SK-N-SH (cell line): ENCODE data around the gene FBXO10. TPM values are rescaled to one million over a fixed set of nuclear protein-coding genes. Genes with fewer than 3 reads are reported as not detected.

ENCODE experiments used
- CTCF ChIA-PET: fragments of 300-600, 350-600 bp; formaldehyde crosslinking; extraction: SDS; loops from one replicate; lab custom pipeline; 2021; lab: Yijun Ruan, JAX
- POLR2A ChIA-PET: fragments of 350-600 bp; sonication (Branson Sonifier 250); formaldehyde crosslinking; extraction: SDS; loops from one replicate; lab custom pipeline; 2020; ENCODE audit warnings: antibody characterized with exemption, inconsistent platforms; lab: Yijun Ruan, JAX
- DNase-seq: peaks from one replicate; pipeline ENCODE4 v3.0.0; 2012
- H2AFZ ChIP-seq: fragments of 200-600 bp; sonication (generic); 2 replicates; pipeline ENCODE4 v1.8.1; 2016; ENCODE audit warnings: antibody characterized with exemption, mild to moderate bottlenecking, low read depth
- H3F3A ChIP-seq: fragments of 200-600 bp; sonication (generic); replicated peaks from 2 replicates; pipeline ENCODE3; 2016; ENCODE audit warnings: antibody characterized with exemption, mild to moderate bottlenecking; ENCODE audit not compliant: insufficient read depth
- H3K27ac ChIP-seq, 2 experiments: fragments of 200-500 bp in 1 of 2; fragments of 200-600 bp in 1 of 2; sonication (Bioruptor generic) in 1 of 2; sonication (generic), shearing (Covaris generic) in 1 of 2; 2 replicates each; pipeline versions ENCODE4 v1.5.1 to v1.6.1; 2014 to 2016; ENCODE audit warnings: low read depth in 2 of 2, inconsistent platforms in 1 of 2, low read length in 1 of 2, mild to moderate bottlenecking in 1 of 2, mixed read lengths in 1 of 2
- H3K27me3 ChIP-seq: fragments of 200-600 bp; sonication (generic), shearing (Covaris generic); 2 replicates; pipeline ENCODE4 v1.6.1; 2016; ENCODE audit warnings: mixed run types; ENCODE audit not compliant: insufficient read depth
- H3K36me3 ChIP-seq, 2 experiments: fragments of 200-500 bp in 1 of 2; fragments of 200-600 bp in 1 of 2; sonication (Bioruptor generic) in 1 of 2; sonication (generic) in 1 of 2; replicated peaks in 1 of 2; 2 replicates each; pipeline versions ENCODE3 to v1.5.1; 2014 to 2016; ENCODE audit warnings: low read length in 1 of 2, mild to moderate bottlenecking in 1 of 2; ENCODE audit not compliant: insufficient read depth in 2 of 2, control insufficient read depth in 1 of 2
- H3K4me1 ChIP-seq, 2 experiments: fragments of 200-500 bp in 1 of 2; fragments of 200-600 bp in 1 of 2; sonication (Bioruptor generic) in 1 of 2; sonication (generic), shearing (Covaris generic) in 1 of 2; 2 replicates each; pipeline versions ENCODE4 v1.5.1 to v1.6.1; 2014 to 2016; ENCODE audit warnings: low read depth in 1 of 2, low read length in 1 of 2, mixed run types in 1 of 2; ENCODE audit not compliant: insufficient read depth in 2 of 2, control insufficient read depth in 1 of 2
- H3K4me2 ChIP-seq: fragments of 200-600 bp; sonication (generic), shearing (Covaris generic); 2 replicates; pipeline ENCODE4 v1.6.1; 2017; ENCODE audit warnings: mixed run types
- H3K4me3 ChIP-seq, 2 experiments: fragments of 200-500 bp in 1 of 2; fragments of 200-600 bp in 1 of 2; sonication (Bioruptor generic) in 1 of 2; sonication (generic), shearing (Covaris generic) in 1 of 2; 2 replicates each; pipeline versions ENCODE4 v1.5.1 to v1.8.1; 2014 to 2016; ENCODE audit warnings: low read depth in 2 of 2, inconsistent platforms in 1 of 2, low read length in 1 of 2, mild to moderate bottlenecking in 1 of 2, mixed read lengths in 1 of 2, moderate library complexity in 1 of 2
- H3K79me2 ChIP-seq: fragments of 200-600 bp; sonication (generic); 2 replicates; pipeline ENCODE4 v1.8.1; 2017; ENCODE audit warnings: mild to moderate bottlenecking; ENCODE audit not compliant: insufficient read depth
- H3K9ac ChIP-seq: fragments of 200-600 bp; sonication (generic); 2 replicates; pipeline ENCODE4 v1.6.1; 2017; ENCODE audit warnings: mixed run types
- H3K9me2 ChIP-seq: fragments of 200-600 bp; sonication (generic); 2 replicates; pipeline ENCODE4 v1.6.1; 2017; ENCODE audit warnings: mixed run types
- H3K9me3 ChIP-seq: fragments of 200-600 bp; sonication (generic); 2 replicates; pipeline ENCODE4 v1.6.1; 2017; ENCODE audit warnings: mixed run types, mild to moderate bottlenecking, moderate library complexity
- H4K20me1 ChIP-seq: fragments of 200-600 bp; sonication (generic); 2 replicates; pipeline ENCODE4 v1.6.1; 2017; ENCODE audit warnings: mild to moderate bottlenecking, mixed run types; ENCODE audit not compliant: insufficient read depth
- ELF1 ChIP-seq: IDR thresholded peaks from 2 replicates; pipeline ENCODE4 v1.4.0; 2012
- EP300 ChIP-seq, 2 experiments: IDR thresholded peaks; 2 replicates each; pipeline versions ENCODE4 v1.4.0 to v1.6.1; 2012; ENCODE audit warnings: borderline replicate concordance in 1 of 2, low read depth in 1 of 2, low read length in 1 of 2
- FOSL2 ChIP-seq: IDR thresholded peaks from 2 replicates; pipeline ENCODE4 v1.4.0; 2012; ENCODE audit warnings: low read depth, mild to moderate bottlenecking, moderate library complexity, borderline replicate concordance
- FOXJ3 ChIP-seq: sonication (generic); formaldehyde crosslinking; IDR thresholded peaks from 2 replicates; pipeline ENCODE4 v1.5.1; 2020; ENCODE audit warnings: mild to moderate bottlenecking, missing genetic modification reagents
- FOXM1 ChIP-seq: IDR thresholded peaks from 2 replicates; pipeline ENCODE4 v1.4.0; 2012; ENCODE audit warnings: low read depth, mild to moderate bottlenecking
- GATA2 ChIP-seq: sonication (generic); formaldehyde crosslinking; IDR thresholded peaks from 2 replicates; pipeline ENCODE4 v1.5.0; 2020; ENCODE audit warnings: mild to moderate bottlenecking, missing genetic modification reagents
- JUND ChIP-seq: IDR thresholded peaks from 2 replicates; pipeline ENCODE4 v1.4.0; 2012
- MEF2A ChIP-seq: IDR thresholded peaks from 2 replicates; pipeline ENCODE4 v1.4.0; 2012; ENCODE audit warnings: low read depth, borderline replicate concordance
- NFIC ChIP-seq: IDR thresholded peaks from 2 replicates; pipeline ENCODE4 v1.4.0; 2012; ENCODE audit warnings: borderline replicate concordance
- NRF1 ChIP-seq: IDR thresholded peaks from 2 replicates; pipeline ENCODE4 v1.6.1; 2012; ENCODE audit warnings: low read depth, mild to moderate bottlenecking, low read length
- POLR2AphosphoS5 ChIP-seq: IDR thresholded peaks from 2 replicates; pipeline ENCODE4 v1.6.1; 2012; ENCODE audit warnings: low read depth, low read length
- RAD21 ChIP-seq: IDR thresholded peaks from 2 replicates; pipeline ENCODE4 v1.6.1; 2012; ENCODE audit warnings: mild to moderate bottlenecking, low read length
- RFX5 ChIP-seq: IDR thresholded peaks from 2 replicates; pipeline ENCODE4 v1.6.1; 2012; ENCODE audit warnings: mild to moderate bottlenecking, improper control_type of control experiment, low read length
- RXRA ChIP-seq: IDR thresholded peaks from 2 replicates; pipeline ENCODE4 v1.4.0; 2012; ENCODE audit warnings: low read depth, mild to moderate bottlenecking, borderline replicate concordance
- TEAD4 ChIP-seq: IDR thresholded peaks from 2 replicates; pipeline ENCODE4 v1.4.0; 2012; ENCODE audit warnings: mild to moderate bottlenecking, borderline replicate concordance; ENCODE audit not compliant: insufficient read depth
- YY1 ChIP-seq: IDR thresholded peaks from 2 replicates; pipeline ENCODE4 v1.4.0; 2012; ENCODE audit warnings: low read depth, mild to moderate bottlenecking
- WGBS: methylation state at CpG from one replicate; pipeline ENCODE4 v1.1.6; 2017; ENCODE audit warnings: low lambda C conversion rate; 5-methylcytosine and 5-hydroxymethylcytosine counted together
- polyA plus RNA-seq, 3 experiments: library from polyadenylated mRNA; depleted of rRNA; stranded (reverse); fragments of >200 nt; gene quantifications; 2 replicates each; pipeline ENCODE4 v1.2.3, GENCODE V29; 2012
- TF ChIP-seq, protein P1 (sequence below): IDR thresholded peaks from 2 replicates; pipeline ENCODE4 v1.4.0; 2012; ENCODE audit warnings: low read depth, borderline replicate concordance
- TF ChIP-seq, protein P2 (sequence below): IDR thresholded peaks from 2 replicates; pipeline ENCODE4 v1.4.0; 2012; ENCODE audit warnings: low read depth, borderline replicate concordance
- TF ChIP-seq, protein P3 (sequence below): IDR thresholded peaks from 2 replicates; pipeline ENCODE4 v1.4.0; 2012; ENCODE audit warnings: low read depth
- TF ChIP-seq, protein P4 (sequence below): fragments of 200-600 bp; sonication (generic); IDR thresholded peaks from 2 replicates; pipeline ENCODE4 v1.6.1; 2017; ENCODE audit warnings: antibody characterized with exemption, mild to moderate bottlenecking, moderate library complexity
- TF ChIP-seq, protein P5 (sequence below): IDR thresholded peaks from 2 replicates; pipeline ENCODE4; 2012

Gene FBXO10
- polyA plus RNA-seq, 1 of the 3 experiments (the other 2 are of a cell fraction), result 10.1 TPM

DNA sequence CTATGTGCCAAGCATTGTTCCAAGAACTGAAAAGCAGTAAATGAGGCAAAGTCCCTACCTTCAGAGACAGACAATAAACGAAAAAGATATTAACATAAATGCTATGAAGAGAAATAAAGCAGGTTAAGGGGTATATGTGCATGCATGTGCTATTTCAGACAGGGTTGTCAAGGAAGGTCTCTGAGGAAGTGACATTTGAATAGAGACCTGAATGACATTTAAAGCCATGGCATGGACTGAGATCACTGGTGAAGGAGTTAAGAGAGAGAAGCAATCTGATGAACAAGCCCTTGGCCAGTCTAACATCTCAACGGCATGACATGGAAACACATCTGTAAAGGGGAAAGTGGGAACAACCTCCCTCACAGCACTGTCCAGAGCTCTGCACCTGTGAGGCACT, 14.5 kb downstream of the FBXO10 start:
- no peaks in the 10 kb centered on the region for H3F3A ChIP-seq
- ChIA-PET POLR2A (no interaction called here), CTCF (interaction anchor here (0.7 kb wide), 1 partner anchor 688 kb away, joined by 3 read pairs; no protein-coding TSS in a partner anchor)
- no peak overlapping the region for H3K4me3 ChIP-seq
- WGBS, result 79% methylated on average over 2 of the region's 2 CpGs
- no peaks in the 10 kb centered on the region for H3K27me3 ChIP-seq
- H4K20me1 ChIP-seq, result no peaks in the 10 kb centered on the region
- TF ChIP-seq, protein P1, sequence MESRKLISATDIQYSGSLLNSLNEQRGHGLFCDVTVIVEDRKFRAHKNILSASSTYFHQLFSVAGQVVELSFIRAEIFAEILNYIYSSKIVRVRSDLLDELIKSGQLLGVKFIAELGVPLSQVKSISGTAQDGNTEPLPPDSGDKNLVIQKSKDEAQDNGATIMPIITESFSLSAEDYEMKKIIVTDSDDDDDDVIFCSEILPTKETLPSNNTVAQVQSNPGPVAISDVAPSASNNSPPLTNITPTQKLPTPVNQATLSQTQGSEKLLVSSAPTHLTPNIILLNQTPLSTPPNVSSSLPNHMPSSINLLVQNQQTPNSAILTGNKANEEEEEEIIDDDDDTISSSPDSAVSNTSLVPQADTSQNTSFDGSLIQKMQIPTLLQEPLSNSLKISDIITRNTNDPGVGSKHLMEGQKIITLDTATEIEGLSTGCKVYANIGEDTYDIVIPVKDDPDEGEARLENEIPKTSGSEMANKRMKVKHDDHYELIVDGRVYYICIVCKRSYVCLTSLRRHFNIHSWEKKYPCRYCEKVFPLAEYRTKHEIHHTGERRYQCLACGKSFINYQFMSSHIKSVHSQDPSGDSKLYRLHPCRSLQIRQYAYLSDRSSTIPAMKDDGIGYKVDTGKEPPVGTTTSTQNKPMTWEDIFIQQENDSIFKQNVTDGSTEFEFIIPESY, result no peak
- TF ChIP-seq ELF1 (no peak), FOSL2 (no peak), POLR2AphosphoS5 (no peak), NRF1 (no peak), RXRA (no peak), EP300 (IDR thresholded peaks at IDR 0.05; ENCODE audit: borderline replicate concordance in 1 of 2, low read depth in 1 of 2, low read length in 1 of 2) (no peak), JUND (no peak), FOXJ3 (no peak), GATA2 (no peak), NFIC (no peak)
- TF ChIP-seq, protein P2, sequence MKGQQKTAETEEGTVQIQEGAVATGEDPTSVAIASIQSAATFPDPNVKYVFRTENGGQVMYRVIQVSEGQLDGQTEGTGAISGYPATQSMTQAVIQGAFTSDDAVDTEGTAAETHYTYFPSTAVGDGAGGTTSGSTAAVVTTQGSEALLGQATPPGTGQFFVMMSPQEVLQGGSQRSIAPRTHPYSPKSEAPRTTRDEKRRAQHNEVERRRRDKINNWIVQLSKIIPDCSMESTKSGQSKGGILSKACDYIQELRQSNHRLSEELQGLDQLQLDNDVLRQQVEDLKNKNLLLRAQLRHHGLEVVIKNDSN, result no peak
- TF ChIP-seq, protein P3, sequence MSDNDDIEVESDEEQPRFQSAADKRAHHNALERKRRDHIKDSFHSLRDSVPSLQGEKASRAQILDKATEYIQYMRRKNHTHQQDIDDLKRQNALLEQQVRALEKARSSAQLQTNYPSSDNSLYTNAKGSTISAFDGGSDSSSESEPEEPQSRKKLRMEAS, result no peak
- H3K9me2 ChIP-seq, result no peaks in the 10 kb centered on the region
- no peak overlapping the region for H2AFZ ChIP-seq
- H3K27ac ChIP-seq, result no peak overlapping the region
- no peak for DNase-seq
- no peaks in the 10 kb centered on the region for H3K9me3 ChIP-seq
- H3K79me2 ChIP-seq, result no peaks in the 10 kb centered on the region
- no peak overlapping the region for H3K9ac ChIP-seq
- H3K4me1 ChIP-seq, result no peaks in the 10 kb centered on the region
- H3K4me2 ChIP-seq, result no peak overlapping the region
- H3K36me3 ChIP-seq, result peaks cover 3 to 12% of the 10 kb centered on the region in 2 experiments

DNA sequence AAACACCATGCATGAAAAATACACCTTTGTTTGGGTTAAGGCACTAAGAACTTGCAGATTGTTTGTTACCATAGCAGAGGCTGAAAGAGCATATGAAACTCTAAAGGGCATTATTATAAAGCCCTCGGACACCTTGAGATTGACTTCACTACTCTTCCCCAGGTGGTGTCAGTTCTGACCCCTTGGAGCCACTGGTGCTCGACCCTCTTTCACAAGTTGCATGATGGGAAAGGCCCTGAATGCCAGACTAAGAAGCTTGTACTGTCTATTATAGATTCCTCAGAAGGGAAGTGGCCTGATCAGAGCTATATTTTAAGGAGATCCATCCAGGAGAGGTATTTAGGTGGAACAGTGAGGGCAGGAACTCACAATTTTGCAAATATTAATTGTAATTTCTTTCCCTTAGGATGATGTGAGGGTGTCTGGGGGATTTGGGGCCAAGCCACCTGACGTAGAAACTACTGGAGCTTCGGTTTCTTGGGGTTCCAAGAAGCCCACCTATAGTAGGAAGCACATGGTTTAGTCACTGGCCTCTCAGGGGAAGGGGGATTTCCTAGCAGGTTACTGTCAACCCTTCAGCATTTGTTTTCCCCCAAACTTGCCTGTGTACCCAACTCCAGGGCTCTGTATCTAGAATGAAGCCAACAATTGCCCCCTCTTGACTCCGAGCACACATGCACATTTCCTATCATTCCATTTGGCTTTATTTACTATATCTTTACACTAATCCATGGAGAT, 16.2 kb downstream of the FBXO10 start:
- WGBS, result 91% methylated on average over 5 of the region's 5 CpGs

More for the DNA sequence above, 16.2 kb downstream of the FBXO10 start:
- H3K36me3 ChIP-seq, result peaks cover 3 to 12% of the 10 kb centered on the region in 2 experiments
- H3F3A ChIP-seq, result no peaks in the 10 kb centered on the region
- no peak overlapping the region for H2AFZ ChIP-seq
- H3K27me3 ChIP-seq, result no peaks in the 10 kb centered on the region
- no peaks in the 10 kb centered on the region for H3K9me3 ChIP-seq
- POLR2A ChIA-PET, result no interaction called here
- CTCF ChIA-PET, result no interaction called here
- no peaks in the 10 kb centered on the region for H3K9me2 ChIP-seq
- no peaks in the 10 kb centered on the region for H4K20me1 ChIP-seq
- DNase-seq, result no peak
- H3K9ac ChIP-seq, result no peak overlapping the region
- no peaks in the 10 kb centered on the region for H3K79me2 ChIP-seq
- TF ChIP-seq, protein P4, sequence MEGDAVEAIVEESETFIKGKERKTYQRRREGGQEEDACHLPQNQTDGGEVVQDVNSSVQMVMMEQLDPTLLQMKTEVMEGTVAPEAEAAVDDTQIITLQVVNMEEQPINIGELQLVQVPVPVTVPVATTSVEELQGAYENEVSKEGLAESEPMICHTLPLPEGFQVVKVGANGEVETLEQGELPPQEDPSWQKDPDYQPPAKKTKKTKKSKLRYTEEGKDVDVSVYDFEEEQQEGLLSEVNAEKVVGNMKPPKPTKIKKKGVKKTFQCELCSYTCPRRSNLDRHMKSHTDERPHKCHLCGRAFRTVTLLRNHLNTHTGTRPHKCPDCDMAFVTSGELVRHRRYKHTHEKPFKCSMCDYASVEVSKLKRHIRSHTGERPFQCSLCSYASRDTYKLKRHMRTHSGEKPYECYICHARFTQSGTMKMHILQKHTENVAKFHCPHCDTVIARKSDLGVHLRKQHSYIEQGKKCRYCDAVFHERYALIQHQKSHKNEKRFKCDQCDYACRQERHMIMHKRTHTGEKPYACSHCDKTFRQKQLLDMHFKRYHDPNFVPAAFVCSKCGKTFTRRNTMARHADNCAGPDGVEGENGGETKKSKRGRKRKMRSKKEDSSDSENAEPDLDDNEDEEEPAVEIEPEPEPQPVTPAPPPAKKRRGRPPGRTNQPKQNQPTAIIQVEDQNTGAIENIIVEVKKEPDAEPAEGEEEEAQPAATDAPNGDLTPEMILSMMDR, result no peak
- TF ChIP-seq RAD21 (no peak), YY1 (no peak), EP300 (IDR thresholded peaks at IDR 0.05; ENCODE audit: borderline replicate concordance in 1 of 2, low read depth in 1 of 2, low read length in 1 of 2) (no peak), MEF2A (no peak), FOXM1 (no peak), TEAD4 (no peak), JUND (no peak), RXRA (no peak), RFX5 (no peak)
- TF ChIP-seq, protein P5, sequence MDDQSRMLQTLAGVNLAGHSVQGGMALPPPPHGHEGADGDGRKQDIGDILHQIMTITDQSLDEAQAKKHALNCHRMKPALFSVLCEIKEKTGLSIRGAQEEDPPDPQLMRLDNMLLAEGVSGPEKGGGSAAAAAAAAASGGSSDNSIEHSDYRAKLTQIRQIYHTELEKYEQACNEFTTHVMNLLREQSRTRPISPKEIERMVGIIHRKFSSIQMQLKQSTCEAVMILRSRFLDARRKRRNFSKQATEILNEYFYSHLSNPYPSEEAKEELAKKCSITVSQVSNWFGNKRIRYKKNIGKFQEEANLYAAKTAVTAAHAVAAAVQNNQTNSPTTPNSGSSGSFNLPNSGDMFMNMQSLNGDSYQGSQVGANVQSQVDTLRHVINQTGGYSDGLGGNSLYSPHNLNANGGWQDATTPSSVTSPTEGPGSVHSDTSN, result no peak
- H3K4me1 ChIP-seq, result no peaks in the 10 kb centered on the region
- no peak overlapping the region for H3K27ac ChIP-seq
- no peak overlapping the region for H3K4me3 ChIP-seq
- H3K4me2 ChIP-seq, result no peak overlapping the region
